Measurements from ENCODE around the gene AEN.

DNA sequence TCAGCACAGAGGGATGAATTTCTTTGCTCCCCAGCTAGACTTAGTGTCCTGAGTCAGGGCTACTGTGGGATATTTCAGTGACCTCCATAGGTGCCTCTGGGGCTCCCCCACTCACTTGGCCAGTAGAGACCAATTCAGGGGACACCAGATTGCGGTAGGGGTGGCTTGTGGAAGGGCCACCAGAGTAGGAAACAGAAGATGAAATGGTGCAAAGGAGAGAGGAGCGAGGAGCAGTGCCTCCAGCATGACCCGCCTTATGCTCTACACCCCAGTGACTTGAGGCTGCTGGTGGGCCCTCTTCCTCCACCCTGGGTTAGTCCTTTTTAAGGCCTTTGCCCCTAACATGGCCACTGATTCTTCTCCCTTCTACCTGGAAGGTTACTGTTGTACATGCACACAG lies 2.5 kb downstream of the AEN start:
- TF ChIP-seq POLR2AphosphoS5 (IDR thresholded peaks at IDR 0.05; ENCODE audit: borderline replicate concordance, low read depth, low read length) (no peak), EZH2 (IDR thresholded peaks at IDR 0.05) (no peak), FOXP2 (optimal IDR thresholded peaks at IDR 0.05; ENCODE audit: control extremely low read depth, extremely low read length, insufficient read depth) (no peak)
